H1 (cell line): Measurements from ENCODE around the gene TAF12. TPM values are rescaled to one million over a fixed set of nuclear protein-coding genes. Genes with fewer than 3 reads are reported as not detected.

Experiments used
- CTCF ChIA-PET: fragments of 300-600 bp; sonication (Branson Sonifier 250); formaldehyde crosslinking; loops from one replicate; lab custom pipeline; 2021; ENCODE audit not compliant: partially characterized antibody; lab: Charles Lee
- POLR2A ChIA-PET: fragments of 300-600 bp; sonication (Branson Sonifier 250); formaldehyde crosslinking; loops from one replicate; lab custom pipeline; 2021; ENCODE audit warnings: inconsistent platforms; ENCODE audit not compliant: partially characterized antibody; lab: Charles Lee
- DNase-seq, 2 experiments: peaks; one replicate each; pipeline versions ENCODE4 v3.0.0 to v3.0.0-alpha.2; 2010 to 2022; ENCODE audit warnings: low spot score in 2 of 2, low read depth in 1 of 2, mixed read lengths in 1 of 2
- FAIRE-seq: peaks from 2 replicates; lab custom pipeline; 2011; peaks lifted over from hg19 to GRCh38; lab: Jason Lieb, UNC
- H2AFZ ChIP-seq: 2 replicates; pipeline ENCODE4 v1.8.1; 2012; ENCODE audit warnings: low read length, inconsistent platforms
- H2AK5ac ChIP-seq: 2 replicates; pipeline ENCODE4 v1.6.1; 2013; ENCODE audit warnings: low read depth, low read length
- H2BK120ac ChIP-seq: replicated peaks from 2 replicates; pipeline ENCODE3; 2013; ENCODE audit warnings: low read depth, low read length, inconsistent platforms
- H2BK12ac ChIP-seq: 2 replicates; pipeline ENCODE4 v1.6.1; 2013; ENCODE audit warnings: low read depth, low read length
- H2BK15ac ChIP-seq: 2 replicates; pipeline ENCODE4 v1.6.1; 2013; ENCODE audit warnings: low read length
- H2BK20ac ChIP-seq: 2 replicates; pipeline ENCODE4 v1.6.1; 2013; ENCODE audit warnings: low read length
- H2BK5ac ChIP-seq: 2 replicates; pipeline ENCODE4 v1.6.1; 2013; ENCODE audit warnings: low read depth, low read length
- H3K14ac ChIP-seq: 2 replicates; pipeline ENCODE4 v1.6.1; 2013; ENCODE audit warnings: inconsistent platforms; ENCODE audit not compliant: insufficient read length
- H3K18ac ChIP-seq: 2 replicates; pipeline ENCODE4 v1.6.1; 2013; ENCODE audit warnings: low read length; ENCODE audit errors: extremely low read depth
- H3K23ac ChIP-seq: 2 replicates; pipeline ENCODE4 v1.6.1; 2013; ENCODE audit warnings: inconsistent platforms; ENCODE audit not compliant: insufficient read length
- H3K23me2 ChIP-seq: 2 replicates; pipeline ENCODE4 v1.6.1; 2013; ENCODE audit warnings: low read depth, low read length
- H3K27ac ChIP-seq: 2 replicates; pipeline ENCODE4 v1.6.1; 2011; ENCODE audit warnings: low read depth, low read length, inconsistent platforms
- H3K27me3 ChIP-seq, 4 experiments: replicated peaks in 1 of 4; 1 replicate in 1 of 4; 2 replicates in 3 of 4; pipeline versions ENCODE4 v1.6.1 to v1.8.1; 2011 to 2013; ENCODE audit warnings: low read length in 3 of 4, mild to moderate bottlenecking in 3 of 4, inconsistent platforms in 2 of 4, mixed read lengths in 2 of 4, moderate library complexity in 1 of 4; ENCODE audit not compliant: control insufficient read depth in 3 of 4, insufficient read depth in 3 of 4; ENCODE audit errors: extremely low read depth in 1 of 4
- H3K36me3 ChIP-seq, 4 experiments: 2 replicates each; pipeline versions ENCODE4 v1.6.1 to v1.8.1; 2011 to 2013; ENCODE audit warnings: mild to moderate bottlenecking in 4 of 4, low read length in 3 of 4, moderate library complexity in 2 of 4, control low read depth in 1 of 4, inconsistent platforms in 1 of 4; ENCODE audit not compliant: insufficient read depth in 4 of 4, control insufficient read depth in 2 of 4
- H3K4ac ChIP-seq: replicated peaks from 2 replicates; pipeline ENCODE3; 2013; ENCODE audit warnings: low read length, low read depth, mixed read lengths, inconsistent platforms; ENCODE audit not compliant: insufficient read length
- H3K4me1 ChIP-seq, 4 experiments: replicated peaks in 1 of 4; 1 replicate in 1 of 4; 2 replicates in 3 of 4; pipeline versions ENCODE4 v1.6.1 to v1.8.1; 2011 to 2013; ENCODE audit warnings: low read length in 3 of 4, inconsistent platforms in 2 of 4, mixed read lengths in 1 of 4; ENCODE audit not compliant: insufficient read depth in 4 of 4, control insufficient read depth in 3 of 4
- H3K4me2 ChIP-seq, 2 experiments: 2 replicates each; pipeline versions ENCODE4 v1.6.1 to v1.8.1; 2011 to 2013; ENCODE audit warnings: low read depth in 2 of 2, low read length in 2 of 2, control low read depth in 1 of 2, inconsistent platforms in 1 of 2, mild to moderate bottlenecking in 1 of 2; ENCODE audit not compliant: insufficient read depth in 1 of 2
- H3K4me3 ChIP-seq, 4 experiments: fragments of 200-600, 300-600 bp in 1 of 4; sonication (generic), shearing (Covaris generic), sonication (Bioruptor Twin) in 1 of 4; 2 replicates each; pipeline versions ENCODE4 v1.5.1 to v1.8.1; 2011 to 2016; ENCODE audit warnings: low read length in 4 of 4, low read depth in 3 of 4, control low read depth in 2 of 4, inconsistent platforms in 2 of 4, mild to moderate bottlenecking in 2 of 4, mixed read lengths in 1 of 4, moderate library complexity in 1 of 4; ENCODE audit not compliant: insufficient read depth in 2 of 4; ENCODE audit errors: extremely low read depth in 1 of 4
- H3K56ac ChIP-seq: replicated peaks from 2 replicates; pipeline ENCODE3; 2013; ENCODE audit warnings: low read depth, mild to moderate bottlenecking, mixed read lengths, low read length, inconsistent platforms; ENCODE audit not compliant: insufficient read length
- H3K79me1 ChIP-seq: 2 replicates; pipeline ENCODE4 v1.6.1; 2013; ENCODE audit warnings: low read depth, low read length, control low read depth
- H3K79me2 ChIP-seq, 2 experiments: 2 replicates each; pipeline versions ENCODE4 v1.6.1 to v1.8.1; 2012 to 2013; ENCODE audit warnings: low read length in 2 of 2, mild to moderate bottlenecking in 2 of 2, inconsistent platforms in 1 of 2; ENCODE audit not compliant: insufficient read depth in 2 of 2, control insufficient read depth in 1 of 2
- H3K9ac ChIP-seq, 4 experiments: replicated peaks in 1 of 4; 1 replicate in 1 of 4; 2 replicates in 3 of 4; pipeline versions ENCODE4 v1.6.1 to v1.8.1; 2011 to 2013; ENCODE audit warnings: low read depth in 3 of 4, low read length in 3 of 4, control low read depth in 2 of 4, mild to moderate bottlenecking in 2 of 4, moderate library complexity in 2 of 4, inconsistent platforms in 1 of 4; ENCODE audit errors: extremely low read depth in 1 of 4
- H3K9me3 ChIP-seq, 2 experiments: 2 replicates each; pipeline versions ENCODE4 v1.6.1 to v1.8.1; 2012 to 2013; ENCODE audit warnings: mild to moderate bottlenecking in 2 of 2, moderate library complexity in 2 of 2, control low read depth in 1 of 2, inconsistent platforms in 1 of 2, low read depth in 1 of 2, low read length in 1 of 2, mixed read lengths in 1 of 2; ENCODE audit not compliant: insufficient read depth in 2 of 2
- H4K20me1 ChIP-seq, 2 experiments: replicated peaks in 1 of 2; 2 replicates each; pipeline versions ENCODE3 to v1.8.1; 2011 to 2013; ENCODE audit warnings: inconsistent platforms in 2 of 2, low read length in 2 of 2, mild to moderate bottlenecking in 1 of 2; ENCODE audit not compliant: insufficient read depth in 2 of 2, control insufficient read depth in 1 of 2
- H4K5ac ChIP-seq: 2 replicates; pipeline ENCODE4 v1.6.1; 2013; ENCODE audit warnings: low read length, low read depth, mixed read lengths, inconsistent platforms; ENCODE audit not compliant: insufficient read length
- H4K8ac ChIP-seq: 2 replicates; pipeline ENCODE4 v1.8.0; 2013; ENCODE audit warnings: mild to moderate bottlenecking, moderate library complexity, low read length, inconsistent platforms; ENCODE audit not compliant: insufficient read depth; ENCODE audit errors: extremely low read depth
- H4K91ac ChIP-seq: replicated peaks from 2 replicates; pipeline ENCODE3; 2013; ENCODE audit warnings: low read length, mixed read lengths, inconsistent platforms; ENCODE audit not compliant: insufficient read length
- CBX8 ChIP-seq: fragments of 300-800, 300-1000 bp; sonication (generic); IDR thresholded peaks from 2 replicates; pipeline ENCODE4 v1.7.1; 2016; ENCODE audit warnings: low read depth, low read length, borderline replicate concordance
- JUND ChIP-seq: IDR thresholded peaks from 2 replicates; pipeline ENCODE4 v1.6.1; 2011; ENCODE audit warnings: mild to moderate bottlenecking, improper control_type of control experiment, low read length
- MAFK ChIP-seq: IDR thresholded peaks from 2 replicates; pipeline ENCODE4 v1.6.1; 2012; ENCODE audit warnings: low read depth, mild to moderate bottlenecking, improper control_type of control experiment, low read length
- NANOG ChIP-seq: IDR thresholded peaks from 2 replicates; pipeline ENCODE4 v1.6.1; 2011; ENCODE audit warnings: low read length, low read depth, mild to moderate bottlenecking, inconsistent platforms; ENCODE audit not compliant: insufficient read depth, poor library complexity, severe bottlenecking
- WGBS, 2 experiments: shearing (Covaris generic) in 1 of 2; methylation state at CpG; one replicate each; pipeline versions ENCODE4 v1.1.6 to v1.1.7; 2013 to 2015; ENCODE audit warnings: low lambda C conversion rate in 2 of 2, mixed read lengths in 2 of 2, inconsistent platforms in 1 of 2, low coverage in 1 of 2, missing lambda C conversion rate in 1 of 2; ENCODE audit not compliant: insufficient replicate concordance in 2 of 2, insufficient coverage in 1 of 2, insufficient read length in 1 of 2; ENCODE audit errors: extremely low coverage in 1 of 2, missing lambda C conversion rate in 1 of 2; 5-methylcytosine and 5-hydroxymethylcytosine counted together
- polyA plus RNA-seq, 7 experiments: library from polyadenylated mRNA; depleted of rRNA in 3 of 7; stranded (reverse) in 5 of 7; unstranded in 2 of 7; fragments of >200 nt in 5 of 7; fragments of 200-250 nt in 2 of 7; gene quantifications; 1 replicate in 5 of 7; 2 replicates in 1 of 7; 4 replicates in 1 of 7; pipeline versions ENCODE4 v1.2.1 to v1.2.3, GENCODE V29; 2011 to 2013; ENCODE audit warnings: missing spikeins in 2 of 7, mixed read lengths in 2 of 7
- total RNA-seq: library from RNA; stranded (reverse); fragmentation: NEBNext Ultra II Directional; extraction: Animal tissue kit (Norgen Biotek cat#: 25700); gene quantifications from 2 replicates; pipeline ENCODE4 v1.2.1, GENCODE V29; 2021
- TF ChIP-seq, protein P1 (sequence below): IDR thresholded peaks from 2 replicates; pipeline ENCODE4 v1.6.1; 2012; ENCODE audit warnings: low read length, inconsistent platforms

Gene TAF12
- total and polyA plus RNA-seq, 2 of the 8 experiments (the other 6 are each of a cell fraction or from before 2014, with no cell fraction given): 25.1 to 27.2 TPM

- Histone ChIP-seq H3K9ac (no peak overlapping the region), H3K23ac (no peak overlapping the region), H2BK12ac (no peak overlapping the region), H3K79me1 (no peaks in the 10 kb centered on the region), H4K91ac (no peak overlapping the region), H3K56ac (no peak overlapping the region), H3K14ac (no peak overlapping the region), H3K23me2 (no peaks in the 10 kb centered on the region), H3K79me2 (no peaks in the 10 kb centered on the region), H2BK15ac (no peak overlapping the region), H4K8ac (no peak overlapping the region), H3K36me3 (peaks cover 23 to 59% (median 47%) of the 10 kb centered on the region in 4 experiments), H3K4me3 (no peak overlapping the region), H4K5ac (no peak overlapping the region), H3K18ac (no peak overlapping the region), H2BK20ac (no peak overlapping the region), H2AFZ (no peak overlapping the region), H2BK5ac (no peak overlapping the region), H2BK120ac (no peak overlapping the region), H3K4me2 (no peak overlapping the region), H3K27me3 (no peaks in the 10 kb centered on the region), H2AK5ac (no peak overlapping the region), H3K27ac (no peak overlapping the region), H3K4ac (no peak overlapping the region), H3K4me1 (no peaks in the 10 kb centered on the region), H4K20me1 (no peaks in the 10 kb centered on the region), H3K9me3 (no peaks in the 10 kb centered on the region)
- CTCF ChIA-PET: interaction anchor here (0.5 to 1.0 kb wide), 2 partner anchors 20 to 21 kb away, joined by 3 read pairs; no protein-coding TSS in a partner anchor
- POLR2A ChIA-PET: interaction anchor here (1.3 to 29.3 kb wide), 5 partner anchors 15 to 50 kb away, joined by 3 to 552 read pairs (median 5); no protein-coding TSS in a partner anchor
- FAIRE-seq (no peak), DNase-seq (no peak)
- TF ChIP-seq CBX8 (no peak), MAFK (no peak), JUND (no peak), NANOG (no peak)
- TF ChIP-seq, protein P1, sequence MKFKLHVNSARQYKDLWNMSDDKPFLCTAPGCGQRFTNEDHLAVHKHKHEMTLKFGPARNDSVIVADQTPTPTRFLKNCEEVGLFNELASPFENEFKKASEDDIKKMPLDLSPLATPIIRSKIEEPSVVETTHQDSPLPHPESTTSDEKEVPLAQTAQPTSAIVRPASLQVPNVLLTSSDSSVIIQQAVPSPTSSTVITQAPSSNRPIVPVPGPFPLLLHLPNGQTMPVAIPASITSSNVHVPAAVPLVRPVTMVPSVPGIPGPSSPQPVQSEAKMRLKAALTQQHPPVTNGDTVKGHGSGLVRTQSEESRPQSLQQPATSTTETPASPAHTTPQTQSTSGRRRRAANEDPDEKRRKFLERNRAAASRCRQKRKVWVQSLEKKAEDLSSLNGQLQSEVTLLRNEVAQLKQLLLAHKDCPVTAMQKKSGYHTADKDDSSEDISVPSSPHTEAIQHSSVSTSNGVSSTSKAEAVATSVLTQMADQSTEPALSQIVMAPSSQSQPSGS: no peak
- WGBS, 2 experiments: 99% methylated on average over 3 of the region's 3 CpGs; no CpG with 5 or more reads in 1 of the 2 experiments
Observed at GRCh38 chr1:28560886-28561285, 82.0 kb downstream of the TAF12 start.
